Activated CD4-positive, alpha-beta T cell treated with anti-CD3 and anti-CD28 coated beads, Interleukin-2, amount 10 ng/mL, durations not matched to agents 24 days and 14 days (primary cell): Measurements from ENCODE around the gene RAPGEFL1. TPM values are rescaled to one million over a fixed set of nuclear protein-coding genes. Genes with fewer than 3 reads are reported as not detected.
"Not testable (repeated sequence)": the region's sequence is repeated elsewhere in the genome, so short reads cannot be mapped to it uniquely, and the experiment has no call there.

Source experiments
- DNase-seq: peaks from one replicate; pipeline ENCODE4 v3.0.0; 2022
- H3K27ac Mint-ChIP-seq: one replicate; pipeline ENCODE4 v1.8.0; 2022; ENCODE audit warnings: mild to moderate bottlenecking, mixed read lengths
- H3K27me3 Mint-ChIP-seq: one replicate; pipeline ENCODE4 v1.8.0; 2022; ENCODE audit warnings: mixed read lengths
- H3K36me3 Mint-ChIP-seq: one replicate; pipeline ENCODE4 v1.8.0; 2022; ENCODE audit warnings: low read depth, mild to moderate bottlenecking, mixed read lengths
- H3K4me1 Mint-ChIP-seq: one replicate; pipeline ENCODE4 v1.8.0; 2021; ENCODE audit warnings: mixed read lengths
- H3K4me3 Mint-ChIP-seq: one replicate; pipeline ENCODE4 v1.8.0; 2022; ENCODE audit warnings: mild to moderate bottlenecking, moderate library complexity, mixed read lengths
- H3K9me3 Mint-ChIP-seq: one replicate; pipeline ENCODE4 v1.8.0; 2021; ENCODE audit warnings: mixed read lengths
- intact Hi-C: fragments of 100-400 bp; cut with micrococcal nuclease; formaldehyde crosslinking; loops from one replicate; pipeline ENCODE4 v1.15.1; 2023
- total RNA-seq: library from RNA; stranded (reverse); gene quantifications from 2 replicates; pipeline ENCODE4 v1.2.3, GENCODE V29; 2022

RAPGEFL1 gene, protein sequence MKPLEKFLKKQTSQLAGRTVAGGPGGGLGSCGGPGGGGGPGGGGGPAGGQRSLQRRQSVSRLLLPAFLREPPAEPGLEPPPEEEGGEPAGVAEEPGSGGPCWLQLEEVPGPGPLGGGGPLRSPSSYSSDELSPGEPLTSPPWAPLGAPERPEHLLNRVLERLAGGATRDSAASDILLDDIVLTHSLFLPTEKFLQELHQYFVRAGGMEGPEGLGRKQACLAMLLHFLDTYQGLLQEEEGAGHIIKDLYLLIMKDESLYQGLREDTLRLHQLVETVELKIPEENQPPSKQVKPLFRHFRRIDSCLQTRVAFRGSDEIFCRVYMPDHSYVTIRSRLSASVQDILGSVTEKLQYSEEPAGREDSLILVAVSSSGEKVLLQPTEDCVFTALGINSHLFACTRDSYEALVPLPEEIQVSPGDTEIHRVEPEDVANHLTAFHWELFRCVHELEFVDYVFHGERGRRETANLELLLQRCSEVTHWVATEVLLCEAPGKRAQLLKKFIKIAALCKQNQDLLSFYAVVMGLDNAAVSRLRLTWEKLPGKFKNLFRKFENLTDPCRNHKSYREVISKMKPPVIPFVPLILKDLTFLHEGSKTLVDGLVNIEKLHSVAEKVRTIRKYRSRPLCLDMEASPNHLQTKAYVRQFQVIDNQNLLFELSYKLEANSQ
- total RNA-seq, result 11.5 and 11.9 TPM in 2 replicates

- peak; percentile 93 for DNase-seq
- Mint-ChIP-seq H3K4me1 (peaks cover 12% of the 10 kb centered on the region), H3K4me3 (peak within 1 kb of the TSS; percentile 66), H3K27ac (peak within 1 kb of the TSS; percentile 55), H3K27me3 (no peaks in the 10 kb centered on the region), H3K36me3 (peaks cover 19% of the 10 kb centered on the region), H3K9me3 (no peaks in the 10 kb centered on the region)
- intact Hi-C loops, result loop anchor here (2.0 kb wide), 1 partner anchor 65 kb away; no protein-coding TSS in a partner anchor
Measured at GRCh38 chr17:40177275-40177874, at the start of gene RAPGEFL1. RAPGEFL1 (plus strand) TSS chr17:40177470; CDS start chr17:40177862, 392 bp downstream.

DNA sequence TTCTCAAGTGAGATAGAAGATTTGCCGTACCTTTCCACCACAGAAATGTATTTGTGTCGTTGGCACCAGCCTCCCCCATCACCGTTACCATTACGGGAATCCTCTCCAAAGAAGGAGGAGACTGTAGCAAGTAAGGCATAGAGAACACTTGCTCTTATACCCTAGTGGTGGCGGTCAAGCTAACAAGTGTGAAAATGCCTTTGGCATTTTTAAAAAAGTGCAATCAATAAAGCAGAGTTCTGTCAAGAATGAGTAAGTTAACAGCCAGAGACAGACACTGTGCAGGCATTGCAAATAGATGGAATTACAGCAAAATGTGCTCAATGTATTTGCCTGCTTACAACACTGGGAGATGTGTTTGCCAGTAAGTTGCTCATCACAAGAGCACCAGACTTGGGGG lies 47.8 kb upstream of the RAPGEFL1 start:
- H3K4me3 Mint-ChIP-seq, result no peak overlapping the region
- H3K9me3 Mint-ChIP-seq, result no peaks in the 10 kb centered on the region
- no peak overlapping the region for H3K27ac Mint-ChIP-seq
- peaks cover 72% of the 10 kb centered on the region for H3K36me3 Mint-ChIP-seq
- H3K4me1 Mint-ChIP-seq, result peaks cover 26% of the 10 kb centered on the region
- no peaks in the 10 kb centered on the region for H3K27me3 Mint-ChIP-seq
- DNase-seq, result no peak
- intact Hi-C loops, result no loop called here

- H3K4me3 Mint-ChIP-seq, result no peak overlapping the region
- H3K27me3 Mint-ChIP-seq, result no peaks in the 10 kb centered on the region
- no peaks in the 10 kb centered on the region for H3K9me3 Mint-ChIP-seq
- intact Hi-C loops, result no loop called here
- peaks cover 78% of the 10 kb centered on the region for H3K36me3 Mint-ChIP-seq
- H3K4me1 Mint-ChIP-seq, result peaks cover 22% of the 10 kb centered on the region
- no peak overlapping the region for H3K27ac Mint-ChIP-seq
- DNase-seq, result no peak
Measured at GRCh38 chr17:40130352-40131042, 46.8 kb upstream of the RAPGEFL1 start.

DNA sequence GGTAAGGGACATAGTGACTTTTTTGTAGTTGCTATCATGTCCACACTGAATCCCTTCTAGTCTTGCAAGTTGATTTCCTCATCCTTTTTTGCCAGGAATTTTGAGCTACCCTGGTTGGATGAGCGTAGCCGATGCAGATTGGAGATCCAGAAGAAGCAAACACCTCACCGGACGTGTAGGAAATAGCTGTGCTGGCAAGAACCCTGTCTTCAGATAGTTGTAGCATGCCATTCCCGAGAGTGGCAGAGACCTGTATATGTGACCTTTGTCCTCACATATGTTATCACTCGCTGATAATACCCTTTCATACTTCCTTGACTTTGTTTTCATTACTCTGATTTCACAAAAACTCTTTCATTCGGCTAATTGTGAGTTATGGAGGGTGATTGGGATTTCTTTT lies 43.1 kb upstream of the RAPGEFL1 start:
- H3K27ac Mint-ChIP-seq, result no peak overlapping the region
- intact Hi-C loops, result no loop called here
- peaks cover 20% of the 10 kb centered on the region for H3K4me1 Mint-ChIP-seq
- no peak overlapping the region for H3K4me3 Mint-ChIP-seq
- DNase-seq, result no peak
- no peaks in the 10 kb centered on the region for H3K27me3 Mint-ChIP-seq
- H3K9me3 Mint-ChIP-seq, result no peaks in the 10 kb centered on the region
- peaks cover 72% of the 10 kb centered on the region for H3K36me3 Mint-ChIP-seq

DNA sequence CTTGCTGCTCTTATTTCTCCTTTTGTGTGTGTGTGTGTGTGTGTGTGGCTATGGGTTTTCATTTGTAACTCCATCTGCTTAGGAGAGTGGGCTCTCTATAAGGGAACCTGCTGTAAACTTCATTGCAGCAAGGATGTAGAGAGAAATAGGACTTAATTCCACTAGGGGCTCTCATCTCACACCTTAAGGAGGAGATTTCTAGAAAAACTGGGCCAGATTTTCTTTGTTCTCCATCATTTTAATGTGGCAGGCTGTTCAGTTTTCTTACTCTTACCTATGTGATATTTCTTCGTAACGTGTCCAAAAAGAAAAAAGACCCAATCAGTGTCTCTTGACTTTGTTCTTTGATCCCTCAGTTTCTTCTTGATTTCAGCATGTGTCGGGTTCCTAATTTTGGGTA lies 41.5 kb upstream of the RAPGEFL1 start:
- H3K4me1 Mint-ChIP-seq, result peaks cover 22% of the 10 kb centered on the region

GRCh38 chr17:40139566-40140058 lies 37.7 kb upstream of the RAPGEFL1 start:
- Mint-ChIP-seq H3K27ac (peak overlapping the region; percentile 99), H3K27me3 (no peaks in the 10 kb centered on the region), H3K9me3 (no peaks in the 10 kb centered on the region), H3K36me3 (peaks cover 46% of the 10 kb centered on the region), H3K4me3 (peak overlapping the region; percentile 97), H3K4me1 (peaks cover 30% of the 10 kb centered on the region)
- intact Hi-C loops, result loop anchor here (1.0 kb wide), 4 partner anchors 14 to 40 kb away; partner anchors contain the start of gene MSL1
- DNase-seq, result no peak

More for the DNA sequence above, 41.5 kb upstream of the RAPGEFL1 start:
- Mint-ChIP-seq H3K36me3 (peaks cover 62% of the 10 kb centered on the region), H3K9me3 (no peaks in the 10 kb centered on the region), H3K27me3 (no peaks in the 10 kb centered on the region), H3K27ac (peak overlapping the region; percentile 20), H3K4me3 (no peak overlapping the region)
- intact Hi-C loops, result no loop called here
- DNase-seq, result no peak

GRCh38 chr17:40143166-40143565 lies 34.1 kb upstream of the RAPGEFL1 start:
- peaks cover 44% of the 10 kb centered on the region for H3K36me3 Mint-ChIP-seq

DNA sequence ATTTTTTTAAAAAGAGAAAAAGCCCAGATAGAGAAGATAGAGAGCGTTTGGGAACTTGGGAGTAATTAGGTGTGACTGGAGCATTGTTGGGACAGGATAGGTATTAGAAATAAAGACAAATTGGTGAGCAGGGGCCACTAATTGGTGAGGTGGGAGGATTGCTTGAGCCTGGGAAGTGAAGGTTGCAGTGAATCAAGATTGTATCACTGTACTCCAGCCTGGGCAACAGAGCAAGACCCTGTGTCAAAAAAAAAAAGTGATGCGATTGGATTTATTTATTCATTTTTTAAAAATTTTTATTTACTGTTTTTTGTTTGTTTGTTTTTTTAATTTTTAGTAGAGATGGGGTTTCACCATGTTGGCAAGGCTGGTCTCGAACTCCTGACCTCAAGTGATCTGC lies 31.8 kb upstream of the RAPGEFL1 start:
- H3K36me3 Mint-ChIP-seq, result peaks cover 60% of the 10 kb centered on the region
- H3K4me1 Mint-ChIP-seq, result peaks cover 32% of the 10 kb centered on the region
- intact Hi-C loops, result no loop called here
- no peaks in the 10 kb centered on the region for H3K9me3 Mint-ChIP-seq
- DNase-seq, result no peak
- H3K4me3 Mint-ChIP-seq, result no peak overlapping the region
- H3K27me3 Mint-ChIP-seq, result no peaks in the 10 kb centered on the region
- H3K27ac Mint-ChIP-seq, result no peak overlapping the region

More at GRCh38 chr17:40143166-40143565, 34.1 kb upstream of the RAPGEFL1 start:
- H3K27ac Mint-ChIP-seq, H3K9me3 Mint-ChIP-seq, H3K27me3 Mint-ChIP-seq, DNase-seq, H3K4me3 Mint-ChIP-seq, intact Hi-C loops: not testable (repeated sequence)
- H3K4me1 Mint-ChIP-seq, result peaks cover 37% of the 10 kb centered on the region

GRCh38 chr17:40148527-40148926 lies 28.7 kb upstream of the RAPGEFL1 start:
- Mint-ChIP-seq H3K4me1 (peaks cover 29% of the 10 kb centered on the region), H3K27ac (peak overlapping the region; percentile 16), H3K9me3 (peaks cover 5% of the 10 kb centered on the region), H3K36me3 (peaks cover 58% of the 10 kb centered on the region), H3K4me3 (no peak overlapping the region), H3K27me3 (no peaks in the 10 kb centered on the region)
- no peak for DNase-seq
- intact Hi-C loops, result no loop called here

DNA sequence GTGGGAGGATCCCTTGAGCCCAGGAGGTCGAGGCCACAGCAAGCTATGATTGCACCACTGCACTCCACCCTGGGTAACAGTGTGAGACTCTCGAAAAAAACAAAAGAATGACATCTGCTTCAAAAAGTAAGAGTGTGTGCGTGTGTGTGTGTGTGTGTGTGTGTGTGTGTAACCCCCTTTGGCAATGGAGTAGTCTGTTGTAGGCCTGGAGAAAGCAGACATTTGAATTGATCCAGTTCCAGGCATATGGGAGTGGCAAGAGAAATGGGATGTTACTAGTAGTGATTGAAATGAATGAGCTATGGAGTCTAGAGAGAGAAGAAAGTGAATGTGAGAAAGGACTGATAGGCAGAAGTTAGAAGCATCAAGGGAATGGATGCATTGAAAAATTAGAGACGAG lies 27.0 kb upstream of the RAPGEFL1 start:
- H3K27ac Mint-ChIP-seq, result peak overlapping the region; percentile 39
- peaks cover 5% of the 10 kb centered on the region for H3K9me3 Mint-ChIP-seq
- no peaks in the 10 kb centered on the region for H3K27me3 Mint-ChIP-seq
- H3K4me3 Mint-ChIP-seq, result no peak overlapping the region
- peaks cover 69% of the 10 kb centered on the region for H3K36me3 Mint-ChIP-seq
- peaks cover 35% of the 10 kb centered on the region for H3K4me1 Mint-ChIP-seq
- DNase-seq, result no peak
- intact Hi-C loops, result loop anchor here (5.0 kb wide), 1 partner anchor 38 kb away; no protein-coding TSS in a partner anchor

DNA sequence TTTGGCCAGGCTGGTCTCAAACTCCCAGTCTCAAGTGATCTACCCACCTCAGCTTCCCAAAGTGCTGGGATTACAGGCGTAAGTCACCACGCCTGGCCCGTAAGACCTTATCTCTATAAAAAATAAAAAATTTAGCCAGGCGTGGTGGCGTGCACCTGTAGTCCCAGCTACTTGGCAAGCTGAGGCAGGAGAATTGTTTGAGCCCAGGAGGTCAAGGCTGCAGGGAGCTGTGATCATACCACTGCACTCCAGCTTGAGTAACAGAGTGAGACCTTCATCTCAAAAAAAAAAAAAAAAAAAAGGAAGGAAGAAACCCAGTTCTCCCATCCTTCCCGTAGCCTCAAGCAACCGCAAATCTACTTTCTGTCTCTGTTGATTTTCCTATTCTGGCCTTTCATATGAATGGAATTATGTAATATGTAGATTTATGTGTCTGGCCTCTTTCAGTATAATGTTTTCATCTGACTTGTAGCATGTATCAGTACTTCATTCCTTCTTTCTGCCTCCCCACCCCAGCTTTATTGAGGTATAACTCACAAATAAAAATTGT lies 25.8 kb upstream of the RAPGEFL1 start:
- Mint-ChIP-seq H3K36me3 (peaks cover 68% of the 10 kb centered on the region), H3K4me1 (peaks cover 31% of the 10 kb centered on the region), H3K27ac (peak overlapping the region; percentile 75), H3K9me3 (peaks cover 5% of the 10 kb centered on the region), H3K27me3 (no peaks in the 10 kb centered on the region), H3K4me3 (no peak overlapping the region)
- intact Hi-C loops, result loop anchor here (5.0 kb wide), 1 partner anchor 39 kb away; no protein-coding TSS in a partner anchor
- DNase-seq, result no peak

GRCh38 chr17:40153603-40154236 lies 23.6 kb upstream of the RAPGEFL1 start:
- no peak for DNase-seq
- H3K4me1 Mint-ChIP-seq, result peaks cover 24% of the 10 kb centered on the region
- intact Hi-C loops, result loop anchor here (1.0 to 5.0 kb wide), 3 partner anchors 13 to 57 kb away; partner anchors contain the start of gene CASC3
- H3K27ac Mint-ChIP-seq, result peak overlapping the region; percentile 98
- peaks cover 5% of the 10 kb centered on the region for H3K9me3 Mint-ChIP-seq
- H3K36me3 Mint-ChIP-seq, result peaks cover 58% of the 10 kb centered on the region
- H3K4me3 Mint-ChIP-seq, result no peak overlapping the region
- H3K27me3 Mint-ChIP-seq, result no peaks in the 10 kb centered on the region
